Hepatocyte (in vitro differentiated cells): ENCODE measurements around the gene CCDC158. TPM values are rescaled to one million over a fixed set of nuclear protein-coding genes. Genes with fewer than 3 reads are reported as not detected.
A peak's percentile ranks its signal among the peaks of the same experiment; 100 is the strongest.
"Not testable (repeated sequence)": the region's sequence is repeated elsewhere in the genome, so short reads cannot be mapped to it uniquely, and the experiment has no call there.

Experiments
- DNase-seq: peaks from one replicate; pipeline ENCODE4 v3.0.0-alpha.2; 2016; ENCODE audit warnings: low spot score
- H2AFZ ChIP-seq: fragments of 200-600 bp; sonication (generic); 2 replicates; pipeline ENCODE4 v1.6.0; 2016; ENCODE audit warnings: antibody characterized with exemption, mild to moderate bottlenecking
- H3K27ac ChIP-seq: fragments of 200-600 bp; sonication (generic); 2 replicates; pipeline ENCODE4 v1.5.1; 2016; ENCODE audit warnings: mild to moderate bottlenecking
- H3K27me3 ChIP-seq: fragments of 200-600 bp; sonication (generic); 2 replicates; pipeline ENCODE4 v1.6.1; 2016
- H3K36me3 ChIP-seq: fragments of 200-600 bp; sonication (generic); replicated peaks from 2 replicates; pipeline ENCODE4 v1.5.1; 2016; ENCODE audit warnings: low read depth; ENCODE audit not compliant: insufficient read depth
- H3K4me1 ChIP-seq: fragments of 200-600 bp; sonication (generic); 2 replicates; pipeline ENCODE4 v1.5.1; 2016; ENCODE audit warnings: mild to moderate bottlenecking, moderate library complexity; ENCODE audit not compliant: insufficient read depth
- H3K4me2 ChIP-seq: fragments of 200-600 bp; sonication (generic); 2 replicates; pipeline ENCODE4 v1.6.0; 2016
- H3K4me3 ChIP-seq: fragments of 200-600 bp; sonication (generic); 2 replicates; pipeline ENCODE4 v1.5.1; 2016; ENCODE audit warnings: mild to moderate bottlenecking
- H3K79me2 ChIP-seq: fragments of 200-600 bp; sonication (generic); 2 replicates; pipeline ENCODE4 v1.6.0; 2017; ENCODE audit warnings: mild to moderate bottlenecking
- H3K9me2 ChIP-seq: fragments of 200-600 bp; sonication (generic); replicated peaks from 2 replicates; pipeline ENCODE4 v1.6.0; 2017; ENCODE audit warnings: mild to moderate bottlenecking; ENCODE audit not compliant: insufficient read depth
- H3K9me3 ChIP-seq: fragments of 200-600 bp; sonication (generic); 2 replicates; pipeline ENCODE4 v1.5.1; 2016; ENCODE audit warnings: low read depth, mild to moderate bottlenecking
- H4K20me1 ChIP-seq: fragments of 200-600 bp; sonication (generic); 2 replicates; pipeline ENCODE4 v1.6.0; 2016; ENCODE audit warnings: mild to moderate bottlenecking; ENCODE audit not compliant: insufficient read depth, poor library complexity, severe bottlenecking
- CTCF ChIP-seq: fragments of 200-600 bp; sonication (generic); IDR thresholded peaks from 2 replicates; pipeline ENCODE4 v1.5.1; 2016; ENCODE audit warnings: antibody characterized with exemption, mild to moderate bottlenecking; ENCODE audit not compliant: poor library complexity
- EZH2 ChIP-seq: fragments of 200-600 bp; sonication (generic); IDR thresholded peaks from 2 replicates; pipeline ENCODE4 v1.6.1; 2016; ENCODE audit warnings: antibody characterized with exemption, mild to moderate bottlenecking, borderline replicate concordance
- EZH2phosphoT487 ChIP-seq: fragments of 200-600 bp; sonication (generic); IDR thresholded peaks from one replicate; pipeline ENCODE4 v1.6.1; 2018; ENCODE audit warnings: antibody characterized with exemption, mild to moderate bottlenecking, low read depth, moderate library complexity; ENCODE audit not compliant: unreplicated experiment, severe bottlenecking
- WGBS: methylation state at CpG from one replicate; pipeline ENCODE4 v1.1.6; 2016; ENCODE audit warnings: low lambda C conversion rate; ENCODE audit errors: missing lambda C conversion rate; 5-methylcytosine and 5-hydroxymethylcytosine counted together
- polyA plus RNA-seq: library from polyadenylated mRNA; unstranded; fragments of >200 nt; fragmentation: Nextera tagmentation; extraction: Ambion mirVana; gene quantifications from 2 replicates; pipeline ENCODE4 v1.2.1, GENCODE V29; 2016
- total RNA-seq: library from RNA; depleted of rRNA; stranded (reverse); fragments of >200 nt; gene quantifications from 2 replicates; pipeline ENCODE4 v1.2.3, GENCODE V29; 2014

CCDC158 gene
- total and polyA plus RNA-seq, 2 experiments from 2014 or later, result 0.04 TPM; not detected in 1

- no peak overlapping the region for H3K4me2 ChIP-seq
- no peaks in the 10 kb centered on the region for H3K27me3 ChIP-seq
- no peaks in the 10 kb centered on the region for H3K79me2 ChIP-seq
- no peaks in the 10 kb centered on the region for H3K9me3 ChIP-seq
- H2AFZ ChIP-seq, result no peak overlapping the region
- H4K20me1 ChIP-seq, result no peaks in the 10 kb centered on the region
- H3K36me3 ChIP-seq, result no peaks in the 10 kb centered on the region
- 91% methylated on average over 1 of the region's 1 CpG for WGBS
- H3K4me1 ChIP-seq, result no peaks in the 10 kb centered on the region
- H3K27ac ChIP-seq, result no peak overlapping the region
- DNase-seq, result no peak
- H3K4me3 ChIP-seq, result no peak overlapping the region
- no peaks in the 10 kb centered on the region for H3K9me2 ChIP-seq
- no peak for TF ChIP-seq EZH2phosphoT487
- no peak for TF ChIP-seq CTCF
- no peak for TF ChIP-seq EZH2
Measured at GRCh38 chr4:76429636-76430035, 8.7 kb upstream of the CCDC158 start.

GRCh38 chr4:76426272-76426671 lies 5.3 kb upstream of the CCDC158 start:
- Histone ChIP-seq H3K36me3 (no peaks in the 10 kb centered on the region), H3K9me2 (no peaks in the 10 kb centered on the region), H3K4me3 (no peak overlapping the region), H3K27me3 (no peaks in the 10 kb centered on the region), H3K9me3 (no peaks in the 10 kb centered on the region), H3K4me1 (no peaks in the 10 kb centered on the region), H4K20me1 (no peaks in the 10 kb centered on the region), H3K4me2 (peak overlapping the region; percentile 10), H2AFZ (no peak overlapping the region), H3K79me2 (no peaks in the 10 kb centered on the region), H3K27ac (no peak overlapping the region)
- DNase-seq, result no peak
- peak; percentile 34 for TF ChIP-seq CTCF
- no peak for TF ChIP-seq EZH2phosphoT487
- TF ChIP-seq EZH2, result no peak
- 58% methylated on average over 2 of the region's 2 CpGs for WGBS

- not testable (repeated sequence) for H2AFZ ChIP-seq, H3K4me1 ChIP-seq, H3K4me2 ChIP-seq, DNase-seq, H3K27me3 ChIP-seq, H3K79me2 ChIP-seq, H4K20me1 ChIP-seq, H3K27ac ChIP-seq, H3K4me3 ChIP-seq, H3K36me3 ChIP-seq, H3K9me2 ChIP-seq, H3K9me3 ChIP-seq
- WGBS, result 95% methylated on average over 14 of the region's 27 CpGs
Measured at GRCh38 chr4:76423159-76423558, 2.2 kb upstream of the CCDC158 start.

- Histone ChIP-seq H3K4me1 (no peaks in the 10 kb centered on the region), H3K9me3 (no peaks in the 10 kb centered on the region), H3K27me3 (no peaks in the 10 kb centered on the region), H2AFZ (no peak overlapping the region), H3K27ac (no peak overlapping the region), H3K79me2 (no peaks in the 10 kb centered on the region), H3K4me2 (no peak overlapping the region), H3K9me2 (no peaks in the 10 kb centered on the region), H4K20me1 (no peaks in the 10 kb centered on the region), H3K36me3 (no peaks in the 10 kb centered on the region), H3K4me3 (no peak overlapping the region)
- no peak for DNase-seq
- no peak for TF ChIP-seq CTCF
- no peak for TF ChIP-seq EZH2
- no peak for TF ChIP-seq EZH2phosphoT487
- WGBS, result 88% methylated on average over 18 of the region's 18 CpGs
Measured at GRCh38 chr4:76420188-76420761, 666 bp downstream of the CCDC158 start.
